K562 (cell line): Measurements from ENCODE around the gene PCDH1. TPM values are rescaled to one million over a fixed set of nuclear protein-coding genes. Genes with fewer than 3 reads are reported as not detected.

Experiments
- BDP1 ChIP-seq: IDR thresholded peaks from 3 replicates; pipeline ENCODE4 v1.6.1; 2011; ENCODE audit not compliant: insufficient read length, insufficient read depth
- BRCA1 ChIP-seq, 2 experiments: fragments of 450-650 bp in 1 of 2; sonication (generic) in 1 of 2; formaldehyde crosslinking in 1 of 2; IDR thresholded peaks; 2 replicates each; pipeline versions ENCODE4 v1.5.0 to v1.6.1; 2017 to 2020; ENCODE audit warnings: mild to moderate bottlenecking in 1 of 2, missing genetic modification reagents in 1 of 2
- DACH1 ChIP-seq: fragments of 450-650 bp; IDR thresholded peaks from 2 replicates; pipeline ENCODE4 v1.6.1; 2018; ENCODE audit not compliant: partially characterized antibody
- FOXM1 ChIP-seq, 2 experiments: fragments of 450-650 bp in 1 of 2; sonication (generic) in 1 of 2; formaldehyde crosslinking in 1 of 2; IDR thresholded peaks; 2 replicates each; pipeline versions ENCODE4 v1.6.1 to v1.9.0; 2017 to 2022; ENCODE audit warnings: low read depth in 2 of 2, mild to moderate bottlenecking in 2 of 2, missing genetic modification reagents in 1 of 2, moderate library complexity in 1 of 2
- FUS ChIP-seq: fragments of 200-400 bp; formaldehyde crosslinking; optimal IDR thresholded peaks from 2 replicates; pipeline ENCODE3; 2017; ENCODE audit warnings: low read depth, low read length
- HMGXB4 ChIP-seq: sonication (generic); formaldehyde crosslinking; IDR thresholded peaks from 2 replicates; pipeline ENCODE4 v1.8.1; 2023; ENCODE audit warnings: mild to moderate bottlenecking, missing genetic modification reagents
- KAT7 ChIP-seq: sonication (generic); formaldehyde crosslinking; IDR thresholded peaks from 2 replicates; pipeline ENCODE4 v1.8.0; 2022; ENCODE audit warnings: missing genetic modification reagents, mild to moderate bottlenecking, borderline replicate concordance
- MNT ChIP-seq, 2 experiments: fragments of 450-650 bp; conservative IDR thresholded peaks; 2 replicates each; pipeline ENCODE4 v1.6.1; 2017; ENCODE audit warnings: mild to moderate bottlenecking in 2 of 2, moderate library complexity in 2 of 2
- NELFE ChIP-seq: IDR thresholded peaks from 2 replicates; pipeline ENCODE4 v1.6.1; 2011; ENCODE audit warnings: mild to moderate bottlenecking; ENCODE audit not compliant: insufficient read depth, insufficient read length
- XRCC3 ChIP-seq: fragments of 450-650 bp; IDR thresholded peaks from 2 replicates; pipeline ENCODE4 v1.6.1; 2017; ENCODE audit warnings: mild to moderate bottlenecking, moderate library complexity
- ZBTB40 ChIP-seq, 2 experiments: fragments of 450-650 bp in 1 of 2; sonication (generic) in 1 of 2; formaldehyde crosslinking in 1 of 2; IDR thresholded peaks; 2 replicates each; pipeline versions ENCODE4 v1.7.1 to v1.9.0; 2016 to 2022; ENCODE audit warnings: inconsistent platforms in 1 of 2, mild to moderate bottlenecking in 1 of 2, missing genetic modification reagents in 1 of 2
- ZNF239 ChIP-seq: fragments of 250-450 bp; sonication (Bioruptor Pico); IDR thresholded peaks from 2 replicates; pipeline ENCODE4 v1.4.0; 2020; ENCODE audit warnings: mild to moderate bottlenecking
- ZNF445 ChIP-seq: fragments of 250-450 bp; sonication (Bioruptor Pico); IDR thresholded peaks from 2 replicates; pipeline ENCODE4 v1.4.0; 2020; ENCODE audit warnings: low read depth, mild to moderate bottlenecking, moderate library complexity
- ZNF77 ChIP-seq: fragments of 250-450 bp; sonication (Bioruptor Pico); IDR thresholded peaks from 2 replicates; pipeline ENCODE4 v1.5.0; 2020
- polyA plus RNA-seq, 8 experiments: library from polyadenylated mRNA; depleted of rRNA in 4 of 8; stranded (reverse) in 5 of 8; unstranded in 3 of 8; fragments of >200 nt; fragmentation: Nextera tagmentation in 2 of 8; fragmentation: Illumina TruSeq in 1 of 8; extraction: Ambion mirVana in 2 of 8; extraction: Trizol in 1 of 8; gene quantifications; 2 replicates each; pipeline versions ENCODE4 v1.2.1 to v1.2.3, GENCODE V29; 2011 to 2014; ENCODE audit warnings: inconsistent platforms in 1 of 8, missing spikeins in 1 of 8
- total RNA-seq, 7 experiments: library from RNA; depleted of rRNA in 6 of 7; stranded (reverse); fragments of >200 nt in 6 of 7; fragmentation: Illumina TruSeq in 2 of 7; extraction: Trizol in 2 of 7; gene quantifications; 2 replicates each; pipeline versions ENCODE4 v1.2.1 to v1.2.3, GENCODE V29; 2011 to 2021; ENCODE audit warnings: low replicate concordance in 1 of 7

The PCDH1 gene
- total and polyA plus RNA-seq, 9 of the 15 experiments (the other 6 are each of a cell fraction or from before 2014, with no cell fraction given), result 0.11 to 3.6 (median 1.9) TPM; not detected in 1

- TF ChIP-seq MNT (conservative IDR thresholded peaks at IDR 0.05) (peak; percentile 41 to 54; a peak in 1 of 4 replicates), ZNF239 (no peak), BDP1 (no peak), KAT7 (CRISPR knock-in tag) (no peak), BRCA1 (IDR thresholded peaks at IDR 0.05) (no peak), BRCA1 (CRISPR knock-in tag; IDR thresholded peaks at IDR 0.05) (no peak), ZNF77 (CRISPR knock-in tag) (no peak), FOXM1 (IDR thresholded peaks at IDR 0.05; ENCODE audit: low read depth) (no peak), FOXM1 (CRISPR knock-in tag; IDR thresholded peaks at IDR 0.05; ENCODE audit: low read depth) (no peak), ZNF445 (CRISPR knock-in tag) (no peak), NELFE (no peak), DACH1 (no peak), XRCC3 (no peak), HMGXB4 (no peak), FUS (no peak), ZBTB40 (IDR thresholded peaks at IDR 0.05) (no peak), ZBTB40 (CRISPR knock-in tag; IDR thresholded peaks at IDR 0.05) (no peak)
Measured at GRCh38 chr5:141914199-141914743, 36.1 kb upstream of the PCDH1 start (continued).
